Measurements from ENCODE around the gene STK32B. TPM values are rescaled to one million over a fixed set of nuclear protein-coding genes. Genes with fewer than 3 reads are reported as not detected.

The STK32B gene
- total RNA-seq, 1 donor from 2014 or later = 3.5 TPM

GRCh38 chr4:5470318-5471198 is 419.3 kb downstream of the STK32B start:
- H3K36me3 Mint-ChIP-seq (ENCODE audit: low read depth) = no peaks in the 10 kb centered on the region
- H3K4me1 Mint-ChIP-seq = peaks cover 4% of the 10 kb centered on the region
- H3K9me3 Mint-ChIP-seq = no peaks in the 10 kb centered on the region
- H3K4me3 Mint-ChIP-seq = no peak overlapping the region
- TF ChIP-seq CTCF (conservative IDR thresholded peaks at IDR 0.05) = no peak
- DNase-seq (ENCODE audit: low read depth, low spot score) = no peak
- H3K27me3 Mint-ChIP-seq (ENCODE audit: low read depth) = no peaks in the 10 kb centered on the region
- no peak overlapping the region for H3K27ac Mint-ChIP-seq (ENCODE audit: unreplicated experiment)

- H3K4me3 Mint-ChIP-seq = no peak overlapping the region
- no peak overlapping the region for H3K27ac Mint-ChIP-seq (ENCODE audit: unreplicated experiment)
- no peaks in the 10 kb centered on the region for H3K9me3 Mint-ChIP-seq
- no peak for TF ChIP-seq CTCF (conservative IDR thresholded peaks at IDR 0.05)
- H3K27me3 Mint-ChIP-seq (ENCODE audit: low read depth) = no peaks in the 10 kb centered on the region
- no peaks in the 10 kb centered on the region for H3K36me3 Mint-ChIP-seq (ENCODE audit: low read depth)
- H3K4me1 Mint-ChIP-seq = peaks cover 4% of the 10 kb centered on the region
- no peak for DNase-seq (ENCODE audit: low read depth, low spot score)
Measured at GRCh38 chr4:5471206-5471605, 419.9 kb downstream of the STK32B start.

- TF ChIP-seq CTCF (conservative IDR thresholded peaks at IDR 0.05) = no peak
- Mint-ChIP-seq H3K27ac (ENCODE audit: unreplicated experiment) (no peak overlapping the region), H3K27me3 (ENCODE audit: low read depth) (no peaks in the 10 kb centered on the region), H3K9me3 (no peaks in the 10 kb centered on the region), H3K4me3 (no peak overlapping the region), H3K4me1 (peaks cover 4% of the 10 kb centered on the region), H3K36me3 (ENCODE audit: low read depth) (no peaks in the 10 kb centered on the region)
- DNase-seq (ENCODE audit: low read depth, low spot score) = no peak
Measured at GRCh38 chr4:5471691-5472090, 420.4 kb downstream of the STK32B start.

GRCh38 chr4:5472160-5472591 is 420.9 kb downstream of the STK32B start:
- H3K36me3 Mint-ChIP-seq (ENCODE audit: low read depth) = no peaks in the 10 kb centered on the region
- H3K9me3 Mint-ChIP-seq = no peaks in the 10 kb centered on the region

GRCh38 chr4:5473125-5473524 is 421.8 kb downstream of the STK32B start:
- Mint-ChIP-seq H3K9me3 (no peaks in the 10 kb centered on the region), H3K27ac (ENCODE audit: unreplicated experiment) (no peak overlapping the region), H3K4me3 (no peak overlapping the region), H3K27me3 (ENCODE audit: low read depth) (no peaks in the 10 kb centered on the region), H3K4me1 (peaks cover 4% of the 10 kb centered on the region), H3K36me3 (ENCODE audit: low read depth) (no peaks in the 10 kb centered on the region)
- no peak for DNase-seq (ENCODE audit: low read depth, low spot score)
- TF ChIP-seq CTCF (conservative IDR thresholded peaks at IDR 0.05) = no peak

More at GRCh38 chr4:5472160-5472591, 420.9 kb downstream of the STK32B start:
- no peak for DNase-seq (ENCODE audit: low read depth, low spot score)
- Mint-ChIP-seq H3K4me1 (peaks cover 4% of the 10 kb centered on the region), H3K27me3 (ENCODE audit: low read depth) (no peaks in the 10 kb centered on the region), H3K4me3 (no peak overlapping the region), H3K27ac (ENCODE audit: unreplicated experiment) (no peak overlapping the region)
- no peak for TF ChIP-seq CTCF (conservative IDR thresholded peaks at IDR 0.05)

Data from neural crest cell (in vitro differentiated cells).